ENCODE data around the gene CYP1B1. TPM values are rescaled to one million over a fixed set of nuclear protein-coding genes. Genes with fewer than 3 reads are reported as not detected.

CYP1B1 gene
- total and polyA plus RNA-seq, 2 of the 13 experiments (the other 11 are each of a cell fraction or from before 2014, with no cell fraction given) = not detected

GRCh38 chr2:38077431-38077769, 1.4 kb upstream of the CYP1B1 start:
- no peak overlapping the region for H2AFZ ChIP-seq (ENCODE audit: low read length)
- no peaks in the 10 kb centered on the region for H3K79me2 ChIP-seq (ENCODE audit: insufficient read depth, low read length)
- H3K9me3 ChIP-seq (ENCODE audit: low read length) = no peaks in the 10 kb centered on the region
- FAIRE-seq = no peak
- ATAC-seq = peak; percentile 26; the same call in 2 of the 3 replicates
- ChIA-PET CTCF (ENCODE audit: low intra/inter-chr PET ratio, low total read pairs) (no interaction called here), POLR2A (no interaction called here)
- no peaks in the 10 kb centered on the region for H3K36me3 ChIP-seq (replicated peaks in 1 of 2; ENCODE audit: control insufficient read depth in 1 of 2, insufficient read depth in 2 of 2, low read length in 2 of 2)
- in situ Hi-C loops (cut with HindIII; ENCODE audit: extremely low pct_ligation_motif_present, low pct_unique_long_range_greater_than_20kb) = no loop called here
- 13% methylated on average over 12 of the region's 12 CpGs for WGBS (ENCODE audit: low lambda C conversion rate)
- H3K4me3 ChIP-seq (replicated peaks in 1 of 3; ENCODE audit: insufficient read depth in 1 of 3, low read depth in 2 of 3, low read length in 3 of 3) = peak overlapping the region; percentile 38 to 66 (median 42); a peak in 5 of 6 replicates
- peak overlapping the region; percentile 67 for H3K4me2 ChIP-seq (ENCODE audit: low read depth, low read length)
- no peak overlapping the region for H3K9ac ChIP-seq (ENCODE audit: insufficient read depth, low read depth, low read length)
- peaks cover 8% of the 10 kb centered on the region for H3K4me1 ChIP-seq (ENCODE audit: insufficient read depth, low read length)
- no peak overlapping the region for H3K27ac ChIP-seq (ENCODE audit: extremely low read length, insufficient read depth, low read length)
- no peak for DNase-seq (ENCODE audit: low spot score)
- intact Hi-C loops (cut with micrococcal nuclease; ENCODE audit: unreplicated experiment) = no loop called here
- BruUV-seq (replicated peaks) = no TSS peak
- peaks cover 0 to 8% of the 10 kb centered on the region in 2 experiments; a peak in 1 of 5 replicates for H3K27me3 ChIP-seq (ENCODE audit: control insufficient read depth in 1 of 2, insufficient read depth in 2 of 2, low read length in 2 of 2)
- H4K20me1 ChIP-seq (ENCODE audit: insufficient read depth, low read length) = no peaks in the 10 kb centered on the region
- TF ChIP-seq WIZ (CRISPR knock-in tag; IDR thresholded peaks at IDR 0.05) (no peak), ZNF20 (CRISPR knock-in tag; IDR thresholded peaks at IDR 0.05) (no peak), HOXA5 (CRISPR knock-in tag; IDR thresholded peaks at IDR 0.05) (no peak), TSC22D2 (CRISPR knock-in tag; IDR thresholded peaks at IDR 0.05; ENCODE audit: borderline replicate concordance) (no peak), ZFP36 (IDR thresholded peaks at IDR 0.05; ENCODE audit: borderline replicate concordance, low read depth, low read length, partially characterized antibody) (no peak), CENPX (CRISPR knock-in tag; IDR thresholded peaks at IDR 0.05) (no peak), ZMAT3 (CRISPR knock-in tag; conservative IDR thresholded peaks at IDR 0.05) (no peak), RAD21 (CRISPR knock-in tag; IDR thresholded peaks at IDR 0.05) (no peak), REPIN1 (CRISPR knock-in tag; IDR thresholded peaks at IDR 0.05; ENCODE audit: borderline replicate concordance, low read depth) (0 out of 2 replicates have a peak, but pooled peaks have one; percentile 14), ZNF281 (CRISPR knock-in tag; IDR thresholded peaks at IDR 0.05; ENCODE audit: borderline replicate concordance) (peak; percentile 19; the same call in 1 of the 2 replicates), ZNF292 (CRISPR knock-in tag; IDR thresholded peaks at IDR 0.05; ENCODE audit: borderline replicate concordance, low read depth) (0 out of 2 replicates have a peak, but pooled peaks have one; percentile 31), KDM1A (CRISPR knock-in tag; IDR thresholded peaks at IDR 0.05) (0 out of 2 replicates have a peak, but pooled peaks have one; percentile 41), ZNF337 (CRISPR knock-in tag; IDR thresholded peaks at IDR 0.05; ENCODE audit: borderline replicate concordance, low read depth) (no peak), ZNF768 (CRISPR knock-in tag; IDR thresholded peaks at IDR 0.05) (peak; percentile 88), ZNF441 (CRISPR knock-in tag; IDR thresholded peaks at IDR 0.05; ENCODE audit: borderline replicate concordance) (peak; percentile 28; the same call in 1 of the 2 replicates), ZMYM3 (CRISPR knock-in tag; IDR thresholded peaks at IDR 0.05) (peak; percentile 81), SOX13 (IDR thresholded peaks at IDR 0.05) (no peak), SOX13 (CRISPR knock-in tag; conservative IDR thresholded peaks at IDR 0.05 in 1 of 2, IDR thresholded peaks at IDR 0.05 in 1 of 2) (0 out of 4 replicates have a peak, but pooled peaks of 1 of the 2 experiments have one; percentile 13), MAZ (IDR thresholded peaks at IDR 0.05; ENCODE audit: borderline replicate concordance, low read depth, low read length) (no peak), MAZ (CRISPR knock-in tag; IDR thresholded peaks at IDR 0.05; ENCODE audit: low read depth) (no peak), SRSF1 (optimal IDR thresholded peaks at IDR 0.05; ENCODE audit: low read depth, low read length) (no peak), ZFP90 (CRISPR knock-in tag; IDR thresholded peaks at IDR 0.05; ENCODE audit: borderline replicate concordance) (no peak), TEAD2 (CRISPR knock-in tag; IDR thresholded peaks at IDR 0.05) (no peak)
